VCaP (cell line): Measurements from ENCODE around the gene SNX7.

Source experiments
- H3K27ac ChIP-seq: fragments of 450-650 bp; 2 replicates; pipeline ENCODE4 v1.5.1; 2017
- CTCF ChIP-seq: fragments of 450-650 bp; conservative IDR thresholded peaks from 2 replicates; pipeline ENCODE4 v1.5.1; 2017; ENCODE audit warnings: mild to moderate bottlenecking, moderate library complexity

SNX7 gene

GRCh38 chr1:98661544-98662355 lies at the start of gene SNX7:
Gene SNX7, plus strand, starts transcription at chr1:98661721. Its CDS starts 11 bp downstream, at chr1:98661732.
- H3K27ac ChIP-seq = peak within 1 kb of the TSS; percentile 66
- peak; percentile 41 for TF ChIP-seq CTCF

GRCh38 chr1:98637316-98637715 lies 24.2 kb upstream of the SNX7 start:
- no peak overlapping the region for H3K27ac ChIP-seq
- no peak for TF ChIP-seq CTCF

- no peak overlapping the region for H3K27ac ChIP-seq
- TF ChIP-seq CTCF = no peak
Measured at GRCh38 chr1:98638185-98638584, 23.3 kb upstream of the SNX7 start.

- TF ChIP-seq CTCF = no peak
Measured at GRCh38 chr1:98644510-98644909, 17.0 kb upstream of the SNX7 start.

GRCh38 chr1:98651116-98651632 lies 10.3 kb upstream of the SNX7 start:
- H3K27ac ChIP-seq = no peak overlapping the region
- no peak for TF ChIP-seq CTCF

More at GRCh38 chr1:98644510-98644909, 17.0 kb upstream of the SNX7 start:
- no peak overlapping the region for H3K27ac ChIP-seq

GRCh38 chr1:98653123-98653522 lies 8.4 kb upstream of the SNX7 start:
- no peak for TF ChIP-seq CTCF
- H3K27ac ChIP-seq = no peak overlapping the region

- no peak overlapping the region for H3K27ac ChIP-seq
- no peak for TF ChIP-seq CTCF
Measured at GRCh38 chr1:98659879-98660278, 1.6 kb upstream of the SNX7 start.
